B cell (primary cell): Measurements from ENCODE around the gene PYHIN1. TPM values are rescaled to one million over a fixed set of nuclear protein-coding genes. Genes with fewer than 3 reads are reported as not detected.

Source experiments
- ATAC-seq: fragments of 200-7000 bp; cut with Tn5 transposase; one replicate; pipeline ENCODE4 v1.10.0; 2021; ENCODE audit warnings: low read depth, mild to moderate bottlenecking, moderate number of reproducible peaks, moderate library complexity
- CTCF ChIA-PET: fragments of 350-600 bp; sonication (Branson Sonifier 250); formaldehyde crosslinking; loops from one replicate; lab custom pipeline; 2021; ENCODE audit warnings: antibody characterized with exemption, inconsistent platforms; lab: Charles Lee
- POLR2A ChIA-PET: fragments of 350-600 bp; sonication (Branson Sonifier 250); formaldehyde crosslinking; loops from one replicate; lab custom pipeline; 2021; ENCODE audit warnings: antibody characterized with exemption; lab: Charles Lee
- DNase-seq: peaks from one replicate; pipeline ENCODE4 v3.0.0; 2013
- H2AFZ ChIP-seq: 2 replicates; pipeline ENCODE4 v1.6.1; 2012; ENCODE audit warnings: mild to moderate bottlenecking, low read depth, low read length; ENCODE audit not compliant: insufficient read depth, poor library complexity, severe bottlenecking
- H3K27ac ChIP-seq, 2 donors: 1 replicate in 1 of 2; 2 replicates in 1 of 2; pipeline ENCODE4 v1.5.1; 2012 to 2013; ENCODE audit warnings: low read length in 2 of 2, mild to moderate bottlenecking in 2 of 2, moderate library complexity in 1 of 2
- H3K27me3 ChIP-seq, 4 experiments: fragments of 200-600 bp in 1 of 4; sonication (generic) in 1 of 4; replicated peaks in 1 of 4; 1 replicate in 2 of 4; 2 replicates in 2 of 4; pipeline versions ENCODE4 v1.6.1 to v1.7.0; 2013 to 2016; ENCODE audit warnings: low read length in 3 of 4, mild to moderate bottlenecking in 2 of 4, mixed read lengths in 1 of 4, moderate library complexity in 1 of 4; ENCODE audit not compliant: insufficient read depth in 4 of 4, control insufficient read depth in 3 of 4; ENCODE audit errors: control extremely low read depth in 1 of 4
- H3K36me3 ChIP-seq, 2 experiments: replicated peaks in 1 of 2; 1 replicate in 1 of 2; 2 replicates in 1 of 2; pipeline versions ENCODE4 v1.6.1 to v1.7.1; 2013; ENCODE audit warnings: low read length in 1 of 2; ENCODE audit not compliant: insufficient read depth in 2 of 2, control insufficient read depth in 1 of 2; ENCODE audit errors: control extremely low read depth in 1 of 2, extremely low read depth in 1 of 2
- H3K4me1 ChIP-seq, 2 donors: fragments of 200-600 bp in 1 of 2; sonication (generic) in 1 of 2; 1 replicate in 1 of 2; 2 replicates in 1 of 2; pipeline versions ENCODE4 v1.5.1 to v1.6.1; 2013 to 2017; ENCODE audit warnings: low read length in 2 of 2; ENCODE audit not compliant: control insufficient read depth in 2 of 2, insufficient read depth in 2 of 2
- H3K4me2 ChIP-seq: replicated peaks from 2 replicates; pipeline ENCODE3; 2012; ENCODE audit warnings: mild to moderate bottlenecking, low read depth, low read length; ENCODE audit not compliant: poor library complexity, severe bottlenecking
- H3K4me3 ChIP-seq, 5 experiments: fragments of 200-600 bp in 1 of 5; sonication (generic) in 1 of 5; 1 replicate in 3 of 5; 2 replicates in 2 of 5; pipeline versions ENCODE4 v1.5.1 to v1.7.0; 2011 to 2016; ENCODE audit warnings: low read length in 4 of 5, mild to moderate bottlenecking in 4 of 5, low read depth in 2 of 5, control low read depth in 1 of 5, moderate library complexity in 1 of 5; ENCODE audit not compliant: insufficient read depth in 1 of 5; ENCODE audit errors: control extremely low read depth in 1 of 5, extremely low read depth in 1 of 5
- H3K79me2 ChIP-seq: fragments of 200-600 bp; sonication (generic); one replicate; pipeline ENCODE4 v1.6.0; 2016; ENCODE audit warnings: low read length; ENCODE audit not compliant: control insufficient read depth, insufficient read depth
- H3K9ac ChIP-seq: fragments of 200-600 bp; sonication (generic); 2 replicates; pipeline ENCODE4 v1.6.1; 2017; ENCODE audit warnings: mild to moderate bottlenecking, low read length, moderate library complexity
- H3K9me3 ChIP-seq, 3 donors: one replicate each; pipeline versions ENCODE4 v1.6.1 to v1.7.1; 2013; ENCODE audit warnings: low read length in 2 of 3; ENCODE audit not compliant: control insufficient read depth in 2 of 3, insufficient read depth in 1 of 3; ENCODE audit errors: control extremely low read depth in 1 of 3
- H4K20me1 ChIP-seq: 2 replicates; pipeline ENCODE4 v1.6.0; 2012; ENCODE audit warnings: mild to moderate bottlenecking, low read length; ENCODE audit not compliant: insufficient read depth, control insufficient read depth, poor library complexity, severe bottlenecking
- H3K27ac Mint-ChIP-seq: one replicate; pipeline ENCODE4 v1.8.0; 2021; ENCODE audit warnings: mixed read lengths
- H3K27me3 Mint-ChIP-seq: one replicate; pipeline ENCODE4 v1.8.0; 2021; ENCODE audit warnings: mixed read lengths
- H3K4me1 Mint-ChIP-seq: one replicate; pipeline ENCODE4 v1.8.0; 2021; ENCODE audit warnings: mixed read lengths
- H3K4me3 Mint-ChIP-seq: one replicate; pipeline ENCODE4 v1.8.0; 2021; ENCODE audit warnings: mixed read lengths
- H3K9me3 Mint-ChIP-seq: one replicate; pipeline ENCODE4 v1.8.0; 2022; ENCODE audit warnings: mixed read lengths; ENCODE audit not compliant: insufficient read depth
- EZH2 ChIP-seq: IDR thresholded peaks from 2 replicates; pipeline ENCODE4 v1.6.1; 2012; ENCODE audit warnings: borderline replicate concordance, low read depth, mild to moderate bottlenecking, moderate library complexity, low read length; ENCODE audit not compliant: insufficient read depth, poor library complexity, severe bottlenecking
- WGBS: methylation state at CpG from one replicate; pipeline ENCODE4 v1.1.5; 2013; ENCODE audit warnings: missing lambda C conversion rate; ENCODE audit not compliant: insufficient coverage; 5-methylcytosine and 5-hydroxymethylcytosine counted together
- intact Hi-C: fragments of 100-400 bp; cut with micrococcal nuclease; formaldehyde crosslinking; loops from one replicate; pipeline ENCODE4 v1.10.0; 2022
- polyA plus RNA-seq: library from polyadenylated mRNA; depleted of rRNA; stranded (reverse); fragments of >200 nt; gene quantifications from 2 replicates; pipeline ENCODE4 v1.2.3, GENCODE V29; 2012
- total RNA-seq, 2 donors: library from RNA; stranded (reverse); fragments of 120-200 nt in 1 of 2; gene quantifications; 1 replicate in 1 of 2; 2 replicates in 1 of 2; pipeline versions ENCODE4 v1.2.3 to v1.2.4, GENCODE V29; 2013 to 2022
- TF ChIP-seq, protein P1 (sequence below): fragments of 200-600 bp; IDR thresholded peaks from one replicate; pipeline ENCODE4 v1.8.0; 2022; ENCODE audit warnings: antibody characterized with exemption, mild to moderate bottlenecking

Gene PYHIN1
- total and polyA plus RNA-seq, 2 donors (not counting 1 experiment from before 2014, with no cell fraction given) = 8.6 to 13.9 TPM

DNA sequence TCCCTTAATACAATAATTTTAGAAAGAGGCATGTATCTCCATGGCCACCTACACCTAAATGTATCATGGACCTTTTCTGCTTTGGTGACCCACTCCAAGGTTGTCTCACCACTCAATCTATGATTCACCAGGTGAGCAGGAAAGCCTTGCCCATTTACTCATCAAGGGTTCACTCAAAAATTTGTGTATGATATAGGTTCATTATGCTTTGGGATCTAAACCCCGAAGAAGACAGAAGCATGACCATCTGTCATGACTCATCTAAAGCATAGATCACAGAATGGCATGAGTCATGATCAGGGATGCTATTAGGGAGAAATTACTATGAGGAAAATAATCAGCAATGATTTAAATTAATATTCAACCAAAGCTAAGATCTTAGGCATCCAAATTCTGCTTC, 38.5 kb downstream of the PYHIN1 start:
- peaks cover 5% of the 10 kb centered on the region for H3K27me3 Mint-ChIP-seq
- DNase-seq (no peak), ATAC-seq (no peak)
- Histone ChIP-seq H4K20me1 (no peaks in the 10 kb centered on the region), H3K36me3 (no peaks in the 10 kb centered on the region), H3K4me3 (no peak overlapping the region), H3K79me2 (no peaks in the 10 kb centered on the region), H3K27ac (no peak overlapping the region), H3K4me1 (no peaks in the 10 kb centered on the region), H3K4me2 (no peak overlapping the region), H3K9ac (no peak overlapping the region), H3K9me3 (peaks cover 0 to 1% (median 0%) of the 10 kb centered on the region in 3 donors), H2AFZ (no peak overlapping the region), H3K27me3 (no peaks in the 10 kb centered on the region)
- H3K27ac Mint-ChIP-seq = no peak overlapping the region
- ChIA-PET CTCF (interaction anchor here (1.4 kb wide), 1 partner anchor 28 kb away, joined by 4 read pairs; no protein-coding TSS in a partner anchor), POLR2A (no interaction called here)
- WGBS = no CpG with 5 or more reads among the region's 1 CpG
- H3K4me3 Mint-ChIP-seq = no peak overlapping the region
- TF ChIP-seq EZH2 = no peak
- TF ChIP-seq, protein P1, sequence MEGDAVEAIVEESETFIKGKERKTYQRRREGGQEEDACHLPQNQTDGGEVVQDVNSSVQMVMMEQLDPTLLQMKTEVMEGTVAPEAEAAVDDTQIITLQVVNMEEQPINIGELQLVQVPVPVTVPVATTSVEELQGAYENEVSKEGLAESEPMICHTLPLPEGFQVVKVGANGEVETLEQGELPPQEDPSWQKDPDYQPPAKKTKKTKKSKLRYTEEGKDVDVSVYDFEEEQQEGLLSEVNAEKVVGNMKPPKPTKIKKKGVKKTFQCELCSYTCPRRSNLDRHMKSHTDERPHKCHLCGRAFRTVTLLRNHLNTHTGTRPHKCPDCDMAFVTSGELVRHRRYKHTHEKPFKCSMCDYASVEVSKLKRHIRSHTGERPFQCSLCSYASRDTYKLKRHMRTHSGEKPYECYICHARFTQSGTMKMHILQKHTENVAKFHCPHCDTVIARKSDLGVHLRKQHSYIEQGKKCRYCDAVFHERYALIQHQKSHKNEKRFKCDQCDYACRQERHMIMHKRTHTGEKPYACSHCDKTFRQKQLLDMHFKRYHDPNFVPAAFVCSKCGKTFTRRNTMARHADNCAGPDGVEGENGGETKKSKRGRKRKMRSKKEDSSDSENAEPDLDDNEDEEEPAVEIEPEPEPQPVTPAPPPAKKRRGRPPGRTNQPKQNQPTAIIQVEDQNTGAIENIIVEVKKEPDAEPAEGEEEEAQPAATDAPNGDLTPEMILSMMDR = no peak
- H3K9me3 Mint-ChIP-seq = peaks cover 5% of the 10 kb centered on the region
- intact Hi-C loops = no loop called here
- H3K4me1 Mint-ChIP-seq = no peaks in the 10 kb centered on the region

DNA sequence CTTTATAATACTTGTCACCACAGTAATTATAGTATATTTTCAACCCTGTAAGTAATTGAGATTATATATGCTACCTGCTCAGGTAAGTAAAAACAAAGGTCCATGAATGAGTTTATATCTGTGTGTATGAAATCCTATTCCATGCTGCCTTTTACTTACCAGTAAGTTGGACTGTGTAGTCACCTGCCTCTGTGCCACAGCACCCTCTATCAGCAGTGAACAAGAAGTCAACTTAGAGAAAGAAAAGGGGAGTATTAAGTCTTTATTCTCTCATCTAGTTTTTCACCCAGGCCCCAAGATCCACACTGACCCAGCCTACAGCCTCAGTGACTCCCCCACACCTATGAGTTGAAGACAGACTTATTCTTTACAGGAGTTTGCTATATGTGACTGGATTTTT, 41.5 kb downstream of the PYHIN1 start:
- Histone ChIP-seq H3K36me3 (no peaks in the 10 kb centered on the region), H3K4me3 (no peak overlapping the region), H3K27me3 (no peaks in the 10 kb centered on the region), H3K27ac (no peak overlapping the region), H3K79me2 (no peaks in the 10 kb centered on the region), H3K4me2 (no peak overlapping the region), H3K4me1 (no peaks in the 10 kb centered on the region), H3K9ac (no peak overlapping the region), H3K9me3 (no peaks in the 10 kb centered on the region), H2AFZ (no peak overlapping the region), H4K20me1 (no peaks in the 10 kb centered on the region)
- H3K9me3 Mint-ChIP-seq = peaks cover 3% of the 10 kb centered on the region
- H3K4me1 Mint-ChIP-seq = peaks cover 2% of the 10 kb centered on the region
- intact Hi-C loops = no loop called here
- DNase-seq = peak; percentile 24
- ChIA-PET POLR2A (no interaction called here), CTCF (no interaction called here)
- H3K27me3 Mint-ChIP-seq = no peaks in the 10 kb centered on the region
- ATAC-seq = no peak
- TF ChIP-seq, protein P1 = no peak
- TF ChIP-seq EZH2 = no peak
- H3K4me3 Mint-ChIP-seq = no peak overlapping the region
- no peak overlapping the region for H3K27ac Mint-ChIP-seq
